Breast epithelium (tissue), 4 donors: Measurements from ENCODE around the gene FAM120C. TPM values are rescaled to one million over a fixed set of nuclear protein-coding genes. Genes with fewer than 3 reads are reported as not detected.

Experiments used
- DNase-seq, 2 donors: peaks; one replicate each; pipeline ENCODE4 v3.0.0-alpha.2; 2019; ENCODE audit warnings: low spot score in 2 of 2
- H3K27ac ChIP-seq, 2 donors: fragments of 200-600 bp; sonication (generic) in 1 of 2; one replicate each; pipeline ENCODE4 v1.5.1; 2016 to 2019; ENCODE audit warnings: mild to moderate bottlenecking in 1 of 2
- H3K27me3 ChIP-seq, 2 donors: fragments of 200-600 bp; sonication (generic) in 1 of 2; one replicate each; pipeline versions ENCODE4 v1.5.1 to v1.6.0; 2017 to 2019; ENCODE audit warnings: control low read depth in 1 of 2, mild to moderate bottlenecking in 1 of 2
- H3K36me3 ChIP-seq: fragments of 200-600 bp; one replicate; pipeline ENCODE4 v1.5.1; 2019
- H3K4me1 ChIP-seq, 2 donors: fragments of 200-600 bp; sonication (generic); one replicate each; pipeline ENCODE4 v1.5.1; 2016 to 2019; ENCODE audit warnings: control low read depth in 1 of 2
- H3K4me3 ChIP-seq, 3 donors: fragments of 200-600 bp; sonication (generic); 1 replicate in 2 of 3; 2 replicates in 1 of 3; pipeline ENCODE4 v1.5.1; 2016 to 2019; ENCODE audit warnings: mild to moderate bottlenecking in 3 of 3, moderate library complexity in 2 of 3
- H3K9me3 ChIP-seq, 2 donors: fragments of 200-600 bp; sonication (generic) in 1 of 2; one replicate each; pipeline ENCODE4 v1.5.1; 2016 to 2019; ENCODE audit warnings: control low read depth in 1 of 2
- POLR2A ChIP-seq: fragments of 450-650 bp; IDR thresholded peaks from one replicate; pipeline ENCODE4 v1.6.1; 2016; ENCODE audit warnings: antibody characterized with exemption, mild to moderate bottlenecking, moderate library complexity
- POLR2AphosphoS5 ChIP-seq, 3 donors: sonication (generic); formaldehyde crosslinking; IDR thresholded peaks; one replicate each; pipeline ENCODE4 v1.6.1; 2017; ENCODE audit warnings: antibody characterized with exemption in 3 of 3
- intact Hi-C: fragments of 100-400 bp; cut with DNase I; formaldehyde crosslinking; loops from one replicate; pipeline ENCODE4 v1.15.1; 2023; ENCODE audit warnings: low total_unique reads
- total RNA-seq, 3 donors: library from RNA; depleted of rRNA; stranded (reverse); fragments of >200 nt; gene quantifications; one replicate each; pipeline ENCODE4 v1.1.0, GENCODE V29; 2016
- TF ChIP-seq, protein P1 (sequence below), 3 donors: fragments of 450-650 bp; IDR thresholded peaks; one replicate each; pipeline ENCODE4 v1.5.1; 2016 to 2017; ENCODE audit warnings: antibody characterized with exemption in 3 of 3, mild to moderate bottlenecking in 3 of 3, moderate library complexity in 3 of 3

The FAM120C gene
- total RNA-seq, 3 donors from 2014 or later: 11.8 to 13.1 (median 12.4) TPM

DNA sequence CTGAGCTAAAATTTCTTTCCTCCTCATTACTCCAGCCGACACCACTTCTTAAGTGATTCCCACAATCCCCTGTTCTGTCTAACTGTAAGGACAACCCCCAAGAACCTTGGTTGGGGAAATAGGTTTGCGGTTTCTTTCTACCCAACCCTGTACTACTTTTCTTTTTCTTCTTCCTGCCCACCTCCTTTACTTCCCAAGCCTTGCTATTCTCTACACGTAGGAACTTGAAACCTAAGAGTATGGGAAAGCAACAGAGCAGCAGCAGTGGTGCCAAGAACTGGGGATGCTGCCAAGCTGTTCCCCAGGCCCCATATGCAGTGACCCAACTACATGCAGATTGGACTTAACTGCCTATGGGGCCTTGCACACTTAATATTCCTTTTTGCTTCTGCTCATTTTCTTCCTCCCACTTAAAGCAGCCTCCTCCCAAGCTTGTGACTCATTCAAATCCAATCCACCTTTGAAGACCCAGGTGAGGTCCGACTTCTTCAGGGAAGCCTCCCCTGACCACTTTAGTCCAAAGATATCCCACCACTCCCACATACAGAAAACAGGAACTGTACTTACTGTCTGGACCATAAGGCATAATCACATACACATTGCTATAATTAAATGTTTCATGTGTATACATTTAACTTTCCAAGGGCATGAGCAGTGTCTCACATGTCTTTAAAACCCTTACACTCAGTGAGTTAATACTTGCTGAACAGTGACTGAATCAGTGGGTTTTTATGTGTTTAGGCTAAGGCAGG is 1.7 kb downstream of the FAM120C start:
- TF ChIP-seq POLR2AphosphoS5 (IDR thresholded peaks at IDR 0.05) (no peak), POLR2A (no peak)
- TF ChIP-seq, protein P1, sequence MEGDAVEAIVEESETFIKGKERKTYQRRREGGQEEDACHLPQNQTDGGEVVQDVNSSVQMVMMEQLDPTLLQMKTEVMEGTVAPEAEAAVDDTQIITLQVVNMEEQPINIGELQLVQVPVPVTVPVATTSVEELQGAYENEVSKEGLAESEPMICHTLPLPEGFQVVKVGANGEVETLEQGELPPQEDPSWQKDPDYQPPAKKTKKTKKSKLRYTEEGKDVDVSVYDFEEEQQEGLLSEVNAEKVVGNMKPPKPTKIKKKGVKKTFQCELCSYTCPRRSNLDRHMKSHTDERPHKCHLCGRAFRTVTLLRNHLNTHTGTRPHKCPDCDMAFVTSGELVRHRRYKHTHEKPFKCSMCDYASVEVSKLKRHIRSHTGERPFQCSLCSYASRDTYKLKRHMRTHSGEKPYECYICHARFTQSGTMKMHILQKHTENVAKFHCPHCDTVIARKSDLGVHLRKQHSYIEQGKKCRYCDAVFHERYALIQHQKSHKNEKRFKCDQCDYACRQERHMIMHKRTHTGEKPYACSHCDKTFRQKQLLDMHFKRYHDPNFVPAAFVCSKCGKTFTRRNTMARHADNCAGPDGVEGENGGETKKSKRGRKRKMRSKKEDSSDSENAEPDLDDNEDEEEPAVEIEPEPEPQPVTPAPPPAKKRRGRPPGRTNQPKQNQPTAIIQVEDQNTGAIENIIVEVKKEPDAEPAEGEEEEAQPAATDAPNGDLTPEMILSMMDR (IDR thresholded peaks at IDR 0.05): no peak
- no peak overlapping the region for H3K27ac ChIP-seq

DNA sequence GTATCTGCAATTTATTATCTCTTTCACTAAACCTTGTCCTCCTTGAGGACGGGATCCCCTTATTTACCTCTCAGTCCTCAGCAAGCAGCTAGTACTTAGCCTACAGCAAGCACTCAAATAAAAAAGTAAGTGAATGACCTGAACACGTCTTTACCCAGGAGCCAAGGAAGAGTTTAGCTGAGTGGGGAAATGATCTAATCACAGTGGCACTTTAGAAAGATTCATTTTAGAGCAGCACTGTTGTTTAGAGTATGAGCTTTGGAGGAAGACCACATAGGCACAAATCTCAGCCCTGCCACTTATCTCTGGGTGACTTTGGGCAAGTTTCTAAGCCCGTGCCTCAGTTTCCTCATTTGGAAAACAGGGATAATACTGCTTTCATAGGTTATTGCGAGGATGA is 2.7 kb downstream of the FAM120C start:
- Histone ChIP-seq H3K4me3 (no peak overlapping the region), H3K4me1 (no peaks in the 10 kb centered on the region), H3K9me3 (no peaks in the 10 kb centered on the region), H3K27ac (no peak overlapping the region), H3K36me3 (no peaks in the 10 kb centered on the region), H3K27me3 (peaks cover 0 to 31% of the 10 kb centered on the region in 2 donors)
- no peak for DNase-seq
- intact Hi-C loops: no loop called here
- TF ChIP-seq, protein P1 (IDR thresholded peaks at IDR 0.05): no peak
- TF ChIP-seq POLR2A (no peak), POLR2AphosphoS5 (IDR thresholded peaks at IDR 0.05) (no peak)

More for the DNA sequence above, 1.7 kb downstream of the FAM120C start:
- Histone ChIP-seq H3K4me3 (peak overlapping the region; percentile 66 to 91 (median 75)), H3K36me3 (no peaks in the 10 kb centered on the region), H3K9me3 (no peaks in the 10 kb centered on the region), H3K4me1 (no peaks in the 10 kb centered on the region), H3K27me3 (peaks cover 0 to 28% of the 10 kb centered on the region in 2 donors)
- no peak for DNase-seq
- intact Hi-C loops: no loop called here

DNA sequence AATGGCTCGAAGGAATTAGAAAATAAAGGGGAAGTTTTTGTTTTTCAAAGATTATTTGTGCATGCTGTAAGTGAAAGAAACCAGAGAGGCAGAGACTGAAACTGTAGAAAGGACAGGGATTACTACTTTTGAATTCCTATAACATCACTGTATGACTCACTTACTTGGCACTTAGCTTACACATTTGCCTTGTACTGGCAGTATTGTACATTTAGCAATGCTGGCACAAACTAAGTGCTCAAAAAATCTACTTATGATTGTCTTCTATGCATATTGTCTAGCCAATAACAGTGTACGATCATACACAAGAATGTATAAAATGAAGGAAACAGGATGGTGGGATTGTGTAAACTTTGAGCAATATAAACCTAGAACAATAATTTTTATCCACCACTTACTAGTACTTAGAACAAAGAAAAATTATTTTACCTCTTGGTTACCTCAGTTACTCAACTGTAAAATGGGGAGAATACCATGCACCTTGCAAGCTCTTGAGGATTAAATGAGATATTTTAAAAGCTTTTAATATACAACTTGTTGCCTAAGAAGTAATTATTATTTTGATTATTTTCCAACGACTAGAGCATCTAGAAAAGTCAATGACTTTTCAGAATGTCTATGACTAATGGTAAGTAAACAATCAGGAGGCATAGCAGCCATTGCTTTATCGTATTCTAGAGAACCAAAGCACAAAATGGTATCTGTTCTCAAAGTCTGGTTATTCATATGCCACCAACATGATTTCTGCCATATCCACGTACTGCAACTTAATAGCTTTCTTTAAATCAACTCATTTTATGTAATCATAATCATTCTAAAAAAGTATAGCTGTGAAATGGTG is 4.7 kb downstream of the FAM120C start:
- no peak overlapping the region for H3K4me3 ChIP-seq
- peaks cover 0 to 17% of the 10 kb centered on the region in 2 donors for H3K27me3 ChIP-seq
- DNase-seq: no peak
- H3K9me3 ChIP-seq: no peaks in the 10 kb centered on the region
- intact Hi-C loops: no loop called here
- no peak overlapping the region for H3K27ac ChIP-seq
- no peaks in the 10 kb centered on the region for H3K36me3 ChIP-seq
- H3K4me1 ChIP-seq: no peaks in the 10 kb centered on the region
- TF ChIP-seq, protein P1 (IDR thresholded peaks at IDR 0.05): no peak
- TF ChIP-seq POLR2A (no peak), POLR2AphosphoS5 (IDR thresholded peaks at IDR 0.05) (no peak)

DNA sequence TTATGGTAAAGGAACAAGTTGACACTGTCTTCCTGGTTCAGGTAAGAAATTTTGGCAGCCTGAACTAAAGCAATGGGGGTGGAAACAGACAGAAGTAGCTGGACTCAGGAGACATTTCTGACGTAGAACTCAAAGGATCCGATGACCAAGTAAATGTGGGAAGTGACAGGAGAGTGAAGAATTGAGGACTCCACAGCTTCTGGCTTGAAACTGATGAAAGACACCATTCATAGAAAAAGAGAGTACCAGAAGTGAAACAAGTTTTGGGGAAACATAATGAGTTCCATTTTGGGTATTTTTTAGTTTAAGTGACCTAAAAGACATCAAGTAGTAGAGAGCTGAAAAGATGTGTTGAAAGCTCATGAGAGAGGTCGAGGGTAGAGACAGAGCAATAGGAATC is 5.7 kb downstream of the FAM120C start:
- Histone ChIP-seq H3K36me3 (no peaks in the 10 kb centered on the region), H3K27ac (no peak overlapping the region), H3K4me3 (no peak overlapping the region), H3K27me3 (peaks cover 0 to 15% of the 10 kb centered on the region in 2 donors), H3K4me1 (no peaks in the 10 kb centered on the region), H3K9me3 (no peaks in the 10 kb centered on the region)
- TF ChIP-seq, protein P1 (IDR thresholded peaks at IDR 0.05): no peak
- TF ChIP-seq POLR2AphosphoS5 (IDR thresholded peaks at IDR 0.05) (no peak), POLR2A (no peak)
- intact Hi-C loops: no loop called here
- no peak for DNase-seq

DNA sequence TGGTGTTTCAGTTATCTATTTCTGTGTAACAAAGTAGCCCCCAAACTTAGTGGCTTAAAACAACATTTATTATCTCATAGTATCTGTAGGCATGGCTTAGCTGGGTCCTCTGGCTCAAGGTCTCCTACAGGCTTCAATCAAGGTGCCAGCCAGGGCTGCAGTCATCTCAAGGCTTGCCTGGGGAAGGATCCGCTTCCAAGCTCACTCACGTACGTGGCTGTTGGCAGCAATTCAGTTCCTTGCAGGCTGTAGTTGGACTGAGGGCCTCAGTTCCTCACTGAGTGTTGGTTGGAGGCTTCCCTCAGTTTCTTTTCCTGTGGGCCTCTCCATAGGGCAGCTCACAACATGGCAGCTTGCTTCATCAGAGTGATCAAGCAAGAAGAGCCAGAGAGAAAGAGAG is 9.3 kb downstream of the FAM120C start:
- TF ChIP-seq POLR2AphosphoS5 (IDR thresholded peaks at IDR 0.05) (no peak), POLR2A (no peak)
- TF ChIP-seq, protein P1 (IDR thresholded peaks at IDR 0.05): no peak
- intact Hi-C loops: no loop called here
- H3K4me3 ChIP-seq: no peak overlapping the region
- DNase-seq: no peak
- peaks cover 0 to 13% of the 10 kb centered on the region in 2 donors for H3K27me3 ChIP-seq
- H3K36me3 ChIP-seq: no peaks in the 10 kb centered on the region
- no peaks in the 10 kb centered on the region for H3K9me3 ChIP-seq
- no peak overlapping the region for H3K27ac ChIP-seq
- H3K4me1 ChIP-seq: no peaks in the 10 kb centered on the region
